Testis (tissue), 2 donors: ENCODE data around the gene DDX23.

Experiments used
- CTCF ChIP-seq, 3 experiments: fragments of 450-650 bp in 2 of 3; fragments of 200-600 bp in 1 of 3; sonication (generic) in 1 of 3; IDR thresholded peaks; one replicate each; pipeline ENCODE4 v1.5.1; 2016 to 2019; ENCODE audit warnings: antibody characterized with exemption in 3 of 3, mild to moderate bottlenecking in 2 of 3, moderate library complexity in 1 of 3
- POLR2A ChIP-seq: fragments of 450-650 bp; IDR thresholded peaks from one replicate; pipeline ENCODE4 v1.6.1; 2017; ENCODE audit warnings: antibody characterized with exemption, mild to moderate bottlenecking, moderate library complexity

- TF ChIP-seq CTCF (IDR thresholded peaks at IDR 0.05) (no peak), POLR2A (no peak)
Observed at GRCh38 chr12:48881686-48882314, 29.8 kb upstream of the DDX23 start.
